KMS-11 (cell line): Measurements from ENCODE around the gene SH3BP1.

ENCODE experiments used
- H2AFZ ChIP-seq: fragments of 200-600 bp; sonication (generic); 2 replicates; pipeline ENCODE4 v1.6.1; 2016; ENCODE audit warnings: antibody characterized with exemption, mixed run types, low read depth
- H3K27ac ChIP-seq: fragments of 200-600 bp; sonication (generic); 2 replicates; pipeline ENCODE4 v1.6.1; 2016; ENCODE audit warnings: mild to moderate bottlenecking, mixed run types
- H3K27me3 ChIP-seq: fragments of 200-600 bp; sonication (generic); 2 replicates; pipeline ENCODE4 v1.6.1; 2017; ENCODE audit warnings: mild to moderate bottlenecking, low read depth, mixed run types, moderate library complexity; ENCODE audit not compliant: insufficient read depth
- H3K36me3 ChIP-seq: fragments of 200-600 bp; sonication (generic); 2 replicates; pipeline ENCODE4 v1.6.1; 2017; ENCODE audit warnings: mild to moderate bottlenecking, mixed run types; ENCODE audit not compliant: insufficient read depth
- H3K4me1 ChIP-seq: fragments of 200-600 bp; sonication (generic); 2 replicates; pipeline ENCODE4 v1.6.1; 2016; ENCODE audit warnings: mild to moderate bottlenecking, low read depth, mixed run types; ENCODE audit not compliant: poor library complexity, severe bottlenecking
- H3K4me2 ChIP-seq: fragments of 200-600 bp; sonication (generic); 2 replicates; pipeline ENCODE4 v1.7.0; 2016; ENCODE audit warnings: mild to moderate bottlenecking, mixed run types
- H3K4me3 ChIP-seq: fragments of 200-600 bp; sonication (generic); IDR thresholded peaks from 2 replicates; pipeline ENCODE4 v1.6.1; 2017; ENCODE audit warnings: low read depth, low read length, mixed read lengths; ENCODE audit not compliant: insufficient read depth
- H3K79me2 ChIP-seq: fragments of 200-600 bp; sonication (generic); 2 replicates; pipeline ENCODE4 v1.6.1; 2016; ENCODE audit warnings: low read depth, mixed run types; ENCODE audit not compliant: insufficient read depth
- H3K9ac ChIP-seq: fragments of 200-600 bp; sonication (generic); 2 replicates; pipeline ENCODE4 v1.6.1; 2016; ENCODE audit warnings: mild to moderate bottlenecking, mixed run types
- H4K20me1 ChIP-seq: fragments of 200-600 bp; sonication (generic); 2 replicates; pipeline ENCODE4 v1.6.1; 2016; ENCODE audit warnings: mild to moderate bottlenecking, mixed run types; ENCODE audit not compliant: insufficient read depth
- CTCF ChIP-seq: fragments of 200-600 bp; sonication (generic); conservative IDR thresholded peaks from 2 replicates; pipeline ENCODE4 v1.6.1; 2017; ENCODE audit warnings: low read depth, mild to moderate bottlenecking, antibody characterized with exemption, low read length, moderate library complexity, mixed read lengths

Gene SH3BP1

DNA sequence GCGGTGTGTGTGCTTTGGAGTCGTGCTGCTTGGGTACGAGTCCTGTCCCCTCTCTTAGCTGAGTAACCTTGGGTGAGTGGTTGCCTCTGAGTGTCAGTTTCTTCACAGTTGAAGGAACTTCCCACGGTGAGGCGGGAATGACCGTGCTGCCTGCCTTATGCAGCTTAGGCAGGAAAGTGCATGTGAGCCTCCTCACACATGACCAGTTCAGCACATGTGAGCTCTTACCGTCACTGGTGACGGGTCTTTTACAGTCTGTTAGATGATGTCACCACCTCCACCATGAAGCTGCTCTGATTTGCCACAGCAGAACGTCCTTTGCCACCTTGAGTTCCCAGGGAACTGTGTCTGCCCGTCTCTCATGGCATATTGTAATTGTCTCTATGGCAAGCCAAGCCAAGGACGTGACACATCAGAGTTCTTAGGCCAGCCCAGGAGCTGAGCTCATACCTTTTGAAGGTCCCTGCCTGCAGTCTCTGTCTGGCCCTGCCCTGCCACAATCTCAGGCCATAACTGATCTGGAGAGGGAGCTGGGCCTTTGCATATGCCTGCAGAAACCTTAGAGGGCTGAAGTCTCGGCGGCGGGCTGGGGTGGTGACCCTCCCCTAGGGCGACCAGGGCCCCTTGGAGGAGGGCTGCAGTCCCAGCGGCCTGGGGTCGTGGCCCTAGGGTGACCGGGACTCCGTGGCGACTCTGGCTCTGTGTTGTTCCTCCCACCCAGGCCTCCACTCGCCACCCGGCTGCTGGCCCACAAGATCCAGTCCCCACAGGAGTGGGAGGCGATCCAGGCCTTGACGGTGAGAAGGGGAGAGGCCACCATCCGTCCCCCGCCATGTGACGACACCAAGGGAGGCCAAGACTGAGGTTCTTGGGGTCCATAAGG, 23.0 kb upstream of the SH3BP1 start:
- H3K4me3 ChIP-seq, result no peak overlapping the region
- H3K27ac ChIP-seq, result no peak overlapping the region
- no peaks in the 10 kb centered on the region for H3K4me1 ChIP-seq
- no peak overlapping the region for H3K4me2 ChIP-seq
- H4K20me1 ChIP-seq, result no peaks in the 10 kb centered on the region
- no peak for TF ChIP-seq CTCF
- H3K9ac ChIP-seq, result no peak overlapping the region
- H3K79me2 ChIP-seq, result peaks cover 5% of the 10 kb centered on the region; the same call in 1 of the 2 replicates
- H3K27me3 ChIP-seq, result no peaks in the 10 kb centered on the region
- H3K36me3 ChIP-seq, result no peaks in the 10 kb centered on the region
- no peak overlapping the region for H2AFZ ChIP-seq

GRCh38 chr22:37617431-37617830, 22.0 kb upstream of the SH3BP1 start:
- Histone ChIP-seq H3K79me2 (no peaks in the 10 kb centered on the region), H3K4me1 (no peaks in the 10 kb centered on the region), H3K4me3 (no peak overlapping the region), H3K27ac (no peak overlapping the region), H3K4me2 (no peak overlapping the region), H3K9ac (no peak overlapping the region), H3K27me3 (no peaks in the 10 kb centered on the region), H3K36me3 (no peaks in the 10 kb centered on the region), H2AFZ (no peak overlapping the region), H4K20me1 (no peaks in the 10 kb centered on the region)
- TF ChIP-seq CTCF, result no peak

DNA sequence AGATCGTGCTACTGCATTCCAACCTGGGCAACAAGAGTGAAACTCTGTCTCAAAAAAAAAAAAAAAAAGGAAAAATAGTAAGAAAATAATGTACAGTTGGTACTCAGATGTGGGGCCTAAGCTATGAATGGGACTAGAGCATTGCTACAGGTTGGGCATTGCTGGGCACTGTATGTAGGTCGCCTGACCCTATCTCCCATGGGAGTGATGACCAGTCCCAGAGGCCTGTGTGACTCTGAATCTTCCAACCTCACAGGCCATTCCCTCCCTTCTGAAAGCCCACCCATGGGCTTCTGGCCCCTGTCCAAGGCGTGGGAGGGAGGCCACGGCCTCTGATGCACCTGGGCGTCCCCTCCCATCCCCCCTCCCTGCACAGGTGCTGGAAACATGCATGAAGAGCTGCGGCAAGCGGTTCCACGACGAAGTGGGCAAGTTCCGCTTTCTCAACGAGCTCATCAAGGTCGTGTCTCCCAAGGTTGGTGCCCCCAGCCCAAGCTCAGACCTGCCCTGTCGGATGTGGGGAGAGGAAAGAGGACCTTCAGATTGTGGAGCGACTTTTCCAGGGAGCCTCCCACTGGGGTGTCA, 21.3 kb upstream of the SH3BP1 start:
- Histone ChIP-seq H2AFZ (no peak overlapping the region), H3K79me2 (no peaks in the 10 kb centered on the region), H3K9ac (no peak overlapping the region), H3K27ac (no peak overlapping the region), H3K27me3 (no peaks in the 10 kb centered on the region), H3K4me1 (peaks cover under 1% of the 10 kb centered on the region), H3K4me3 (no peak overlapping the region), H3K4me2 (no peak overlapping the region), H3K36me3 (no peaks in the 10 kb centered on the region), H4K20me1 (no peaks in the 10 kb centered on the region)
- no peak for TF ChIP-seq CTCF

DNA sequence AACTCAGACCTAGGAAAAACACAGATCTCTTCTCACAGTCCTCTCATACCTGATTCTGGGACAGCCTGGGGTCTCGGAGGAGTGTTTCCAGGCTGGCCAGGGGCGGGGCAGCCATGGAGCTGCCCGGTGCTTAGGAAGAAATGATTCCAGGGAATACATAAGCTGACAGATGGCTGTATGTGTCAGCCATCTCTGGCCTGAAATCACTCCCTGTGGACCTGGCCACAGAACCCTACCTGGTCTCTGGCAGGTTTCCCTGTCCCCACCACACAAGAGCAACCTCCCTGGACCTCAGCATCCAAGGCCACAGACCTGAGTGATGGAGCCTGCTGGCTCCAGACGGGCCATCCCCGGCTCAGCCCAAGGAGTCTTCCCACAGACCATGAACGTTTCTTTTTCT, 20.8 kb upstream of the SH3BP1 start:
- Histone ChIP-seq H3K4me3 (no peak overlapping the region), H3K27ac (no peak overlapping the region), H2AFZ (no peak overlapping the region), H3K4me1 (peaks cover 6% of the 10 kb centered on the region), H3K36me3 (no peaks in the 10 kb centered on the region), H3K79me2 (no peaks in the 10 kb centered on the region), H3K4me2 (no peak overlapping the region), H3K9ac (no peak overlapping the region), H4K20me1 (no peaks in the 10 kb centered on the region), H3K27me3 (no peaks in the 10 kb centered on the region)
- no peak for TF ChIP-seq CTCF
